ENCODE data around the gene KNSTRN. TPM values are rescaled to one million over a fixed set of nuclear protein-coding genes. Genes with fewer than 3 reads are reported as not detected.

KNSTRN gene
- total RNA-seq, 4 donors from 2014 or later: 7.9 to 24.9 (median 12.9) TPM

- no peak for TF ChIP-seq CTCF (IDR thresholded peaks at IDR 0.05; ENCODE audit: low read depth)
Measured at GRCh38 chr15:40346579-40347558, 35.7 kb upstream of the KNSTRN start.

GRCh38 chr15:40347559-40348473 is 34.7 kb upstream of the KNSTRN start:
- no peak for TF ChIP-seq CTCF (IDR thresholded peaks at IDR 0.05; ENCODE audit: low read depth)

- TF ChIP-seq CTCF (IDR thresholded peaks at IDR 0.05; ENCODE audit: low read depth): no peak
Measured at GRCh38 chr15:40348474-40348870, 34.0 kb upstream of the KNSTRN start.

GRCh38 chr15:40349163-40349562 is 33.4 kb upstream of the KNSTRN start:
- TF ChIP-seq CTCF (IDR thresholded peaks at IDR 0.05; ENCODE audit: low read depth): no peak

GRCh38 chr15:40352281-40352901 is 30.1 kb upstream of the KNSTRN start:
- TF ChIP-seq CTCF (IDR thresholded peaks at IDR 0.05; ENCODE audit: low read depth): no peak

GRCh38 chr15:40353697-40354096 is 28.8 kb upstream of the KNSTRN start:
- TF ChIP-seq CTCF (IDR thresholded peaks at IDR 0.05; ENCODE audit: low read depth): no peak
